HEK293T (cell line): ENCODE results near the gene WIPF2.

Experiments used
- FOXM1 ChIP-seq: fragments of 450-650 bp; IDR thresholded peaks from 2 replicates; pipeline ENCODE4 v1.6.1; 2017; ENCODE audit warnings: mild to moderate bottlenecking, borderline replicate concordance
- SP1 ChIP-seq: fragments of 450-650 bp; IDR thresholded peaks from 2 replicates; pipeline ENCODE4 v1.6.1; 2017
- SUZ12 ChIP-seq: fragments of 450-650 bp; IDR thresholded peaks from 2 replicates; pipeline ENCODE4 v1.6.1; 2016; ENCODE audit warnings: mild to moderate bottlenecking

GRCh38 chr17:40244255-40244654 is 25.2 kb downstream of the WIPF2 start:
- TF ChIP-seq FOXM1: no peak
- no peak for TF ChIP-seq SUZ12
- no peak for TF ChIP-seq SP1
